Osteoblast (primary cell): ENCODE results near the gene SMARCC1. TPM values are rescaled to one million over a fixed set of nuclear protein-coding genes. Genes with fewer than 3 reads are reported as not detected.

ENCODE experiments used
- DNase-seq: peaks from one replicate; pipeline ENCODE4 v3.0.0; 2011; ENCODE audit warnings: low spot score, mixed read lengths; ENCODE audit not compliant: insufficient read length; ENCODE audit errors: missing footprints
- H2AFZ ChIP-seq: 2 replicates; pipeline ENCODE4 v1.6.0; 2011; ENCODE audit warnings: mild to moderate bottlenecking, low read length
- H3K27ac ChIP-seq: 2 replicates; pipeline ENCODE4 v1.5.1; 2011; ENCODE audit warnings: mild to moderate bottlenecking, low read depth, low read length, moderate library complexity
- H3K27me3 ChIP-seq: 2 replicates; pipeline ENCODE4 v1.6.0; 2012; ENCODE audit warnings: mild to moderate bottlenecking, control low read depth, inconsistent platforms, low read length, moderate library complexity; ENCODE audit not compliant: insufficient read depth
- H3K36me3 ChIP-seq: 2 replicates; pipeline ENCODE4 v1.5.1; 2011; ENCODE audit warnings: mild to moderate bottlenecking, low read length, control low read depth, moderate library complexity; ENCODE audit not compliant: insufficient read depth
- H3K4me1 ChIP-seq: 2 replicates; pipeline ENCODE4 v1.5.1; 2011; ENCODE audit warnings: mild to moderate bottlenecking, low read length, control low read depth, moderate library complexity; ENCODE audit not compliant: insufficient read depth
- H3K4me2 ChIP-seq: 2 replicates; pipeline ENCODE4 v1.6.0; 2011; ENCODE audit warnings: mild to moderate bottlenecking, low read length; ENCODE audit not compliant: insufficient read depth
- H3K4me3 ChIP-seq: fragments of 200-600 bp; sonication (generic); 3 replicates; pipeline ENCODE4 v1.5.1; 2012; ENCODE audit warnings: mild to moderate bottlenecking, low read length, inconsistent platforms; ENCODE audit not compliant: insufficient read depth
- H3K79me2 ChIP-seq: 2 replicates; pipeline ENCODE4 v1.6.0; 2012; ENCODE audit warnings: mild to moderate bottlenecking, low read length, control low read depth, inconsistent platforms; ENCODE audit not compliant: insufficient read depth
- H3K9me3 ChIP-seq: 2 replicates; pipeline ENCODE4 v1.5.1; 2011; ENCODE audit warnings: low read depth, low read length, control low read depth
- H4K20me1 ChIP-seq: 2 replicates; pipeline ENCODE4 v1.6.0; 2012; ENCODE audit warnings: mild to moderate bottlenecking, low read length, control low read depth; ENCODE audit not compliant: insufficient read depth
- CTCF ChIP-seq: IDR thresholded peaks from 2 replicates; pipeline ENCODE4 v1.5.1; 2011; ENCODE audit warnings: mild to moderate bottlenecking, low read depth, low read length, moderate library complexity; ENCODE audit errors: extremely low read depth
- total RNA-seq: library from RNA; depleted of rRNA; stranded (reverse); fragments of >200 nt; gene quantifications from 2 replicates; pipeline ENCODE4 v1.2.3, GENCODE V29; 2012

SMARCC1 gene
- total RNA-seq, 1 donor, result 46.7 TPM

- H3K27me3 ChIP-seq, result no peaks in the 10 kb centered on the region
- peaks cover 29% of the 10 kb centered on the region for H3K36me3 ChIP-seq
- peaks cover 45% of the 10 kb centered on the region for H4K20me1 ChIP-seq
- TF ChIP-seq CTCF, result no peak
- H3K4me1 ChIP-seq, result peaks cover 15% of the 10 kb centered on the region
- H3K4me2 ChIP-seq, result no peak overlapping the region
- no peak overlapping the region for H3K4me3 ChIP-seq
- no peak for DNase-seq
- H3K9me3 ChIP-seq, result no peaks in the 10 kb centered on the region
- no peaks in the 10 kb centered on the region for H3K79me2 ChIP-seq
- no peak overlapping the region for H2AFZ ChIP-seq
- H3K27ac ChIP-seq, result no peak overlapping the region
Observed at GRCh38 chr3:47611576-47611975, 170.1 kb downstream of the SMARCC1 start.

- TF ChIP-seq CTCF, result no peak
- peaks cover 23% of the 10 kb centered on the region for H3K4me1 ChIP-seq
Observed at GRCh38 chr3:47610583-47610982, 171.1 kb downstream of the SMARCC1 start.

GRCh38 chr3:47607335-47607734 is 174.4 kb downstream of the SMARCC1 start:
- Histone ChIP-seq H3K79me2 (no peaks in the 10 kb centered on the region), H3K9me3 (no peaks in the 10 kb centered on the region), H3K36me3 (peaks cover 30% of the 10 kb centered on the region), H3K4me3 (no peak overlapping the region), H2AFZ (no peak overlapping the region), H3K4me1 (peaks cover 18% of the 10 kb centered on the region), H3K27ac (no peak overlapping the region), H3K27me3 (no peaks in the 10 kb centered on the region), H4K20me1 (peaks cover 64% of the 10 kb centered on the region), H3K4me2 (no peak overlapping the region)
- no peak for TF ChIP-seq CTCF
- DNase-seq, result no peak

More at GRCh38 chr3:47610583-47610982, 171.1 kb downstream of the SMARCC1 start:
- Histone ChIP-seq H3K36me3 (peaks cover 29% of the 10 kb centered on the region), H3K9me3 (no peaks in the 10 kb centered on the region), H3K4me2 (no peak overlapping the region), H3K4me3 (no peak overlapping the region), H3K27ac (no peak overlapping the region), H3K27me3 (no peaks in the 10 kb centered on the region), H2AFZ (no peak overlapping the region), H4K20me1 (peaks cover 50% of the 10 kb centered on the region), H3K79me2 (no peaks in the 10 kb centered on the region)
- no peak for DNase-seq

- no peaks in the 10 kb centered on the region for H3K27me3 ChIP-seq
- no peak overlapping the region for H2AFZ ChIP-seq
- no peaks in the 10 kb centered on the region for H3K79me2 ChIP-seq
- no peak overlapping the region for H3K4me2 ChIP-seq
- H3K4me3 ChIP-seq, result no peak overlapping the region
- H3K36me3 ChIP-seq, result peaks cover 30% of the 10 kb centered on the region
- no peak for TF ChIP-seq CTCF
- peaks cover 10% of the 10 kb centered on the region for H3K4me1 ChIP-seq
- H3K9me3 ChIP-seq, result no peaks in the 10 kb centered on the region
- no peak for DNase-seq
- peaks cover 54% of the 10 kb centered on the region for H4K20me1 ChIP-seq
- no peak overlapping the region for H3K27ac ChIP-seq
Observed at GRCh38 chr3:47606165-47606564, 175.5 kb downstream of the SMARCC1 start.
